Erythroblast (primary cell): Measurements from ENCODE around the gene ALG6.

Experiments
- GATA1 ChIP-seq: IDR thresholded peaks from 2 replicates; pipeline ENCODE4 v1.6.1; 2011; ENCODE audit warnings: low read depth, mild to moderate bottlenecking, control low read depth, low read length, moderate library complexity
- POLR2A ChIP-seq: IDR thresholded peaks from 2 replicates; pipeline ENCODE4 v1.6.1; 2011; ENCODE audit warnings: mild to moderate bottlenecking, low read length

GRCh38 chr1:63379583-63379982, 12.2 kb downstream of the ALG6 start:
- no peak for TF ChIP-seq POLR2A
- TF ChIP-seq GATA1 = no peak
